CD4-positive, alpha-beta T cell (primary cell): ENCODE measurements around the gene PLEKHO2. TPM values are rescaled to one million over a fixed set of nuclear protein-coding genes. Genes with fewer than 3 reads are reported as not detected.
"Not testable (repeated sequence)": the region's sequence is repeated elsewhere in the genome, so short reads cannot be mapped to it uniquely, and the experiment has no call there.

ENCODE experiments used
- ATAC-seq: fragments of 200-7000 bp; cut with Tn5 transposase; one replicate; pipeline ENCODE4 v1.10.0; 2022; ENCODE audit warnings: mild to moderate bottlenecking; ENCODE audit not compliant: poor library complexity
- CTCF ChIA-PET: fragments of 350-600 bp; sonication (Branson Sonifier 250); formaldehyde crosslinking; loops from one replicate; lab custom pipeline; 2021; ENCODE audit warnings: antibody characterized with exemption, inconsistent platforms; lab: Charles Lee
- POLR2A ChIA-PET: fragments of 350-600 bp; sonication (Branson Sonifier 250); formaldehyde crosslinking; loops from one replicate; lab custom pipeline; 2021; ENCODE audit warnings: antibody characterized with exemption, inconsistent platforms; lab: Charles Lee
- DNase-seq, 14 experiments: peaks; one replicate each; pipeline ENCODE4 v3.0.0-alpha.2; 2013 to 2020; ENCODE audit warnings: mixed read lengths in 2 of 14
- H3K27ac ChIP-seq, 2 donors: one replicate each; pipeline versions ENCODE4 v1.5.1 to v1.7.0; 2013; ENCODE audit warnings: low read length in 2 of 2, low read depth in 1 of 2, mild to moderate bottlenecking in 1 of 2
- H3K27me3 ChIP-seq, 2 experiments: 1 replicate in 1 of 2; 2 replicates in 1 of 2; pipeline versions ENCODE4 v1.6.1 to v1.7.0; 2013; ENCODE audit warnings: low read length in 2 of 2, control low read depth in 1 of 2, mild to moderate bottlenecking in 1 of 2, moderate library complexity in 1 of 2; ENCODE audit not compliant: insufficient read depth in 2 of 2, control insufficient read depth in 1 of 2
- H3K36me3 ChIP-seq: one replicate; pipeline ENCODE4 v1.6.1; 2013; ENCODE audit warnings: low read length, control low read depth; ENCODE audit not compliant: insufficient read depth
- H3K4me1 ChIP-seq: one replicate; pipeline ENCODE4 v1.6.1; 2013; ENCODE audit warnings: low read length, control low read depth; ENCODE audit not compliant: insufficient read depth
- H3K4me3 ChIP-seq: one replicate; pipeline ENCODE4 v1.5.1; 2013; ENCODE audit warnings: mild to moderate bottlenecking, low read length, moderate library complexity
- H3K9me3 ChIP-seq, 2 experiments: 1 replicate in 1 of 2; 2 replicates in 1 of 2; pipeline versions ENCODE4 v1.6.1 to v1.7.0; 2013; ENCODE audit warnings: low read length in 2 of 2, mild to moderate bottlenecking in 2 of 2, control low read depth in 1 of 2, moderate library complexity in 1 of 2; ENCODE audit not compliant: control insufficient read depth in 1 of 2, insufficient read depth in 1 of 2
- H3K27ac Mint-ChIP-seq: one replicate; pipeline ENCODE4 v1.8.0; 2020; ENCODE audit warnings: mixed read lengths
- H3K27me3 Mint-ChIP-seq: one replicate; pipeline ENCODE4 v1.8.0; 2021; ENCODE audit warnings: mixed read lengths
- H3K36me3 Mint-ChIP-seq: one replicate; pipeline ENCODE4 v1.8.0; 2021; ENCODE audit warnings: low read depth, mixed read lengths
- H3K4me1 Mint-ChIP-seq: one replicate; pipeline ENCODE4 v1.8.0; 2021; ENCODE audit warnings: low read depth, mixed read lengths
- H3K4me3 Mint-ChIP-seq: one replicate; pipeline ENCODE4 v1.8.0; 2020; ENCODE audit warnings: mild to moderate bottlenecking, mixed read lengths
- H3K9me3 Mint-ChIP-seq: one replicate; pipeline ENCODE4 v1.8.0; 2020; ENCODE audit warnings: mixed read lengths
- intact Hi-C, 2 experiments: fragments of 100-400 bp; cut with DNase I in 1 of 2; cut with micrococcal nuclease in 1 of 2; formaldehyde crosslinking; loops; one replicate each; pipeline versions ENCODE4 v1.15.1 to v1.9.0; 2023 to 2025; cut with DNase I, micrococcal nuclease
- polyA plus RNA-seq, 2 donors: library from polyadenylated mRNA; unstranded; fragments of 120-200 nt; gene quantifications; one replicate each; pipeline ENCODE4 v1.2.1, GENCODE V29; 2013
- total RNA-seq, 174 experiments: library from RNA in 2 of 174; stranded (reverse) in 2 of 174; gene quantifications; one replicate each; pipeline ENCODE4 v1.2.3 and lab custom pipeline; 2021 to 2026
- TF ChIP-seq, protein P1 (sequence below): fragments of 200-600 bp; IDR thresholded peaks from one replicate; pipeline ENCODE4 v1.8.0; 2022; ENCODE audit warnings: antibody characterized with exemption, mild to moderate bottlenecking

The PLEKHO2 gene, protein sequence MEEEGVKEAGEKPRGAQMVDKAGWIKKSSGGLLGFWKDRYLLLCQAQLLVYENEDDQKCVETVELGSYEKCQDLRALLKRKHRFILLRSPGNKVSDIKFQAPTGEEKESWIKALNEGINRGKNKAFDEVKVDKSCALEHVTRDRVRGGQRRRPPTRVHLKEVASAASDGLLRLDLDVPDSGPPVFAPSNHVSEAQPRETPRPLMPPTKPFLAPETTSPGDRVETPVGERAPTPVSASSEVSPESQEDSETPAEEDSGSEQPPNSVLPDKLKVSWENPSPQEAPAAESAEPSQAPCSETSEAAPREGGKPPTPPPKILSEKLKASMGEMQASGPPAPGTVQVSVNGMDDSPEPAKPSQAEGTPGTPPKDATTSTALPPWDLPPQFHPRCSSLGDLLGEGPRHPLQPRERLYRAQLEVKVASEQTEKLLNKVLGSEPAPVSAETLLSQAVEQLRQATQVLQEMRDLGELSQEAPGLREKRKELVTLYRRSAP
- total RNA-seq (1 to 10 TPM; 5.6 to 5.9 TPM), total RNA-seq (lab: John Stamatoyannopoulos, UW) (9.7 to 52.2 (median 27.6) reads per million in 172 experiments)
- polyA plus RNA-seq (2013, experiment 1 of 2): 23.8 TPM
- polyA plus RNA-seq (2013, experiment 2 of 2): 21.6 TPM

DNA sequence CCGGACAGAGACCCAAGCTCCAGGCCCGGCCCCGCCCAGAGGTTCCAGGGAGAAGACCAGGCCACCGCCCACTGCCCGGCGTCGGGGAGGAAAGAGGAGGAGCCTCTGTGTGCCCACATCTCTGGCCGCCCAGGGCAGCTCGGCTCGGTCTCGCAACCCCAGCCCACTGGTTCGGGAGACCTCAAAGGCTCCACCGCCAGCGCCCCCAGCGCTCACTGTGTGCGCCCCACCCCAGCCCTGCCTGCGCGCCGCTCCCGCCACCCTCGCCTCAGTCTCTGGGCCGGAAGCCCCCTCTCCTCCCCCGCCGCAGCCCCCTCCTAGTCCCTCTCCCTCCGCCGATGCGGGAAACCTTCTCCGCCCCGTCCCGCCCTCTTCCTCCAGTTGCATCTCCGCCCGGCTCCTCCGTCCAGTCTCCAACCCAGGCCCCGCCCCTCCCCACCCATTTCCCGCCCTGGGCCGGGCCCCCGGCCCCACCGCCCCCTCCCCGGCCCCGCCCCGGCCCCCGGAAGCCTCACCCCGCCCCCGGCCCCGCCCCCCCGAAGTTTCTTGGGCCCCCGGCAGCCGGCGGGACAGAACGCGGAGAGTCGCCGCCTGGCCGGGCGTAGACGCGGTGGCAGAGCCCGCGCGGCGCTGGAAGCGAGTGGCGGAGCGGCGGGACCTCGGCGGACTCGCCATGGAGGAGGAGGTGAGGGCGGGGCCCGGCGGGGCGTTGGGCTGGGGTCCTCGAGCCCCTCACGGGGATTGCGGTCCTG lies at the start of gene PLEKHO2:
Gene PLEKHO2 (plus strand): TSS at position 572 of the 752 bp plus-strand sequence. CDS start 102 bp downstream, at position 674.
- Histone ChIP-seq H3K9me3 (no peaks in the 10 kb centered on the region), H3K4me1 (peaks cover 82% of the 10 kb centered on the region), H3K27ac (peak within 1 kb of the TSS; percentile 77 to 83), H3K4me3 (peak within 1 kb of the TSS; percentile 88), H3K36me3 (peaks cover 1% of the 10 kb centered on the region), H3K27me3 (no peaks in the 10 kb centered on the region)
- Mint-ChIP-seq H3K36me3 (peaks cover 28% of the 10 kb centered on the region), H3K4me3 (peak within 1 kb of the TSS; percentile 96), H3K4me1 (peaks cover 86% of the 10 kb centered on the region), H3K27me3 (no peaks in the 10 kb centered on the region), H3K27ac (peak within 1 kb of the TSS; percentile 83), H3K9me3 (no peaks in the 10 kb centered on the region)
- CTCF ChIA-PET: interaction anchor here (0.5 to 2.1 kb wide), 6 partner anchors 20 to 147 kb away, joined by 3 to 15 read pairs (median 4); no protein-coding TSS in a partner anchor
- POLR2A ChIA-PET: interaction anchor here (0.7 to 7.5 kb wide), 9 partner anchors 13 to 454 kb away, joined by 3 to 157 read pairs (median 5); partner anchors contain the start of genes PIF1 and TRIP4
- intact Hi-C loops: loop anchor here (1.0 to 10.0 kb wide), 6 partner anchors 16 to 343 kb away; partner anchors contain the start of genes PIF1 (in 2 of the 2), CLPX (in 1 of the 2) and SPG21 (in 1 of the 2)
- peak; percentile 69 to 97 (median 90) for DNase-seq
- TF ChIP-seq, protein P1, sequence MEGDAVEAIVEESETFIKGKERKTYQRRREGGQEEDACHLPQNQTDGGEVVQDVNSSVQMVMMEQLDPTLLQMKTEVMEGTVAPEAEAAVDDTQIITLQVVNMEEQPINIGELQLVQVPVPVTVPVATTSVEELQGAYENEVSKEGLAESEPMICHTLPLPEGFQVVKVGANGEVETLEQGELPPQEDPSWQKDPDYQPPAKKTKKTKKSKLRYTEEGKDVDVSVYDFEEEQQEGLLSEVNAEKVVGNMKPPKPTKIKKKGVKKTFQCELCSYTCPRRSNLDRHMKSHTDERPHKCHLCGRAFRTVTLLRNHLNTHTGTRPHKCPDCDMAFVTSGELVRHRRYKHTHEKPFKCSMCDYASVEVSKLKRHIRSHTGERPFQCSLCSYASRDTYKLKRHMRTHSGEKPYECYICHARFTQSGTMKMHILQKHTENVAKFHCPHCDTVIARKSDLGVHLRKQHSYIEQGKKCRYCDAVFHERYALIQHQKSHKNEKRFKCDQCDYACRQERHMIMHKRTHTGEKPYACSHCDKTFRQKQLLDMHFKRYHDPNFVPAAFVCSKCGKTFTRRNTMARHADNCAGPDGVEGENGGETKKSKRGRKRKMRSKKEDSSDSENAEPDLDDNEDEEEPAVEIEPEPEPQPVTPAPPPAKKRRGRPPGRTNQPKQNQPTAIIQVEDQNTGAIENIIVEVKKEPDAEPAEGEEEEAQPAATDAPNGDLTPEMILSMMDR: peak; percentile 36
- peak; percentile 79 for ATAC-seq

DNA sequence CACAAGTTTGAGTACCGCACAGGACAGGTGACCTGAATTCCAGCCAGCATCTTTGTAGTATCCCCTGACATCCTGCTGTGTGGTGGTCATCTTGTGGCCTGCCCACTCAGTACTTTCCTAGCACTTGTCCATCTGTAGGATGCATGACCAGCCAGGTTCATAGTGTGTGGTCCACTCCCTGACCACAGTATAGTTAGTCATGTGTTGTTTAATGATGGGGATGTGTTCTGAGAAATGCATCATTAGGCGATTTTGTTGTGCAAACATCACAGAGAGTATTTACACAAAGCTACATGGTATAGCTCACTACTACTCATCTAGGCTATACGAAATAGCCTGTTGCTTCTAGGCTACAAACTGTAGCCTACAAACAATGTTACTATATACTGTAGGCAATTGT lies 49.4 kb upstream of the PLEKHO2 start:
- H3K27me3 ChIP-seq: no peaks in the 10 kb centered on the region
- TF ChIP-seq, protein P1: no peak
- no peak overlapping the region for H3K27ac ChIP-seq
- Mint-ChIP-seq H3K36me3 (no peaks in the 10 kb centered on the region), H3K4me1 (no peaks in the 10 kb centered on the region), H3K9me3 (no peaks in the 10 kb centered on the region), H3K27ac (no peak overlapping the region), H3K4me3 (no peak overlapping the region), H3K27me3 (no peaks in the 10 kb centered on the region)
- H3K4me1 ChIP-seq: no peaks in the 10 kb centered on the region
- ChIA-PET CTCF (no interaction called here), POLR2A (no interaction called here)
- H3K9me3 ChIP-seq: no peaks in the 10 kb centered on the region
- DNase-seq: no peak
- no peak for ATAC-seq
- no peak overlapping the region for H3K4me3 ChIP-seq
- intact Hi-C loops: loop anchor here in 1 of 2 experiments (5.0 kb wide), 1 partner anchor 45 kb away; no protein-coding TSS in a partner anchor
- no peaks in the 10 kb centered on the region for H3K36me3 ChIP-seq

DNA sequence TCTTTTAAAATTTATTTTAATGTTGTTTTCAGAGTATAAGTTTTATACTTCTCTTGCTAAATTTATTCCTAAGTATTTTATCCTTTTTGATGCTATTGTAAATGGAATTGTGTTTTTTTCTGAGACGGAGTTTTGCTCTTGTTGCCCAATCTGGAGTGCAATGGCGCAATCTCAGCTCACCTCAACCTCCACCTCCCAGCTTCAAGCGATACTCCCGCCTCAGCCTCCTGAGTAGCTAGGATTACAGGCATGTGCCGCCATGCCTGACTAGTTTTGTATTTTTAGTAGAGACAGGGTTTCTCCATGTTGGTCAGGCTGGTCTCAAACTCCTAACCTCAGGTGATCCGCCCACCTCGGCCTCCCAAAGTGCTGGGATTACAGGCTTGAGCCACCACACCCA lies 46.4 kb upstream of the PLEKHO2 start:
- CTCF ChIA-PET: interaction anchor here (0.5 kb wide), 1 partner anchor 18 kb away, joined by 3 read pairs; no protein-coding TSS in a partner anchor
- POLR2A ChIA-PET, H3K27me3 Mint-ChIP-seq, H3K4me3 Mint-ChIP-seq, ATAC-seq, intact Hi-C loops, H3K4me1 Mint-ChIP-seq, H3K4me3 ChIP-seq, H3K4me1 ChIP-seq, H3K27ac ChIP-seq, H3K9me3 ChIP-seq, H3K27me3 ChIP-seq, H3K9me3 Mint-ChIP-seq, H3K36me3 ChIP-seq, DNase-seq, H3K36me3 Mint-ChIP-seq, H3K27ac Mint-ChIP-seq: not testable (repeated sequence)

DNA sequence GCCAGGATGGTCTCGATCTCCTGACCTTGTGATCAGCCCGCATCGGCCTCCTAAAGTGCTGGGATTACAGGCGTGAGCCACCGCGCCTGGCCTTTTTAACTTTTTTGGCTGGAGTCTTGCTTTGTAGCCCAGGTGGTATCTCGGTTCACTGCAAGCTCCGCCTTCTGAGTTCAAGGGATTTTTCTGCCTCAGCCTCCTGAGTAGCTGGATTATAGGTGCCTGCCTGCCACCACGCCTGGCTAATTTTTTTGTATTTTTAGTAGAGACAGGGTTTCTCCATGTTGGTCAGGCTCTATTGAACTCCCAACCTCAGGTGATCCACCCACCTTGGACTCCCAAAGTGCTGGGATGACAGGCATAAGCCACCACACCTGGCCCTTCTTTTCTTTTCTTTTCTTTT lies 45.8 kb upstream of the PLEKHO2 start:
- H3K27me3 ChIP-seq, H3K9me3 ChIP-seq, H3K4me3 ChIP-seq, H3K9me3 Mint-ChIP-seq, H3K36me3 Mint-ChIP-seq, intact Hi-C loops, H3K27ac Mint-ChIP-seq, H3K4me1 ChIP-seq, H3K4me1 Mint-ChIP-seq, H3K27ac ChIP-seq, H3K27me3 Mint-ChIP-seq, ATAC-seq, H3K36me3 ChIP-seq, POLR2A ChIA-PET, DNase-seq, H3K4me3 Mint-ChIP-seq: not testable (repeated sequence)
- CTCF ChIA-PET: interaction anchor here (0.5 to 0.7 kb wide), 2 partner anchors 14 to 19 kb away, joined by 3 read pairs; no protein-coding TSS in a partner anchor

DNA sequence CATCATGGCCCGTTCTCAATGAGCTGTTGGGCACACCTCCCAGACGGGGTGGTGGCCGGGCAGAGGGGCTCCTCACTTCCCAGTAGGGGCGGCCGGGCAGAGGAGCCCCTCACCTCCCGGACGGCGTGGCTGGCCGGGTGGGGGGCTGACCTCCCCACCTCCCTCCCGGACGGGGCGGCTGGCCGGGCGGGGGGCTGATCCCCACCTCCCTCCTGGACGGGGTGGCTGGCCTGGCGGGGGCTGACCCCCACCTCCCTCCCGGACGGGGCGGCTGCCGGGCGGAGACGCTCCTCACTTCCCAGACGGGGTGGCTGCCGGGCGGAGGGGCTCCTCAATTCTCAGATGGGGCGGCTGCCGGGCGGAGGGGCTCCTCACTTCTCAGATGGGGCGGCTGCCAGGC lies 42.8 kb upstream of the PLEKHO2 start:
- H3K4me3 ChIP-seq, H3K4me1 ChIP-seq, H3K4me3 Mint-ChIP-seq, H3K9me3 Mint-ChIP-seq, H3K27me3 ChIP-seq, H3K27ac ChIP-seq, intact Hi-C loops, H3K9me3 ChIP-seq, CTCF ChIA-PET, H3K27ac Mint-ChIP-seq, H3K36me3 ChIP-seq, ATAC-seq, H3K36me3 Mint-ChIP-seq, H3K4me1 Mint-ChIP-seq, DNase-seq, H3K27me3 Mint-ChIP-seq, POLR2A ChIA-PET: not testable (repeated sequence)
